Small intestine (tissue), 7 donors: Measurements from ENCODE around the gene SDHA. TPM values are rescaled to one million over a fixed set of nuclear protein-coding genes. Genes with fewer than 3 reads are reported as not detected.

Source experiments
- DNase-seq, 2 donors: peaks; one replicate each; pipeline versions ENCODE4 v3.0.0 to v3.0.0-alpha.2; 2013
- FAIRE-seq: peaks from 2 replicates; lab custom pipeline; 2012; peaks lifted over from hg19 to GRCh38; lab: Jason Lieb, UNC
- H3K27ac ChIP-seq, 3 donors: one replicate each; pipeline ENCODE4 v1.5.1; 2013; ENCODE audit warnings: low read length in 2 of 3, mild to moderate bottlenecking in 2 of 3, control low read depth in 1 of 3, inconsistent platforms in 1 of 3, low read depth in 1 of 3, moderate library complexity in 1 of 3
- H3K27me3 ChIP-seq, 3 donors: one replicate each; pipeline ENCODE4 v1.6.1; 2013; ENCODE audit warnings: low read length in 3 of 3, inconsistent platforms in 1 of 3; ENCODE audit not compliant: control insufficient read depth in 3 of 3, insufficient read depth in 3 of 3
- H3K36me3 ChIP-seq, 3 donors: one replicate each; pipeline ENCODE4 v1.6.1; 2013; ENCODE audit warnings: low read length in 3 of 3, inconsistent platforms in 1 of 3, low read depth in 1 of 3, mild to moderate bottlenecking in 1 of 3, moderate library complexity in 1 of 3; ENCODE audit not compliant: control insufficient read depth in 3 of 3, insufficient read depth in 2 of 3
- H3K4me1 ChIP-seq, 3 donors: one replicate each; pipeline ENCODE4 v1.6.1; 2013; ENCODE audit warnings: low read length in 2 of 3, inconsistent platforms in 1 of 3, low read depth in 1 of 3, mild to moderate bottlenecking in 1 of 3, moderate library complexity in 1 of 3; ENCODE audit not compliant: control insufficient read depth in 3 of 3, insufficient read depth in 2 of 3
- H3K4me3 ChIP-seq, 3 donors: one replicate each; pipeline ENCODE4 v1.5.1; 2013; ENCODE audit warnings: low read length in 3 of 3, control low read depth in 1 of 3, inconsistent platforms in 1 of 3, low read depth in 1 of 3, mild to moderate bottlenecking in 1 of 3, moderate library complexity in 1 of 3
- H3K9me3 ChIP-seq, 2 donors: one replicate each; pipeline ENCODE4 v1.6.1; 2013; ENCODE audit warnings: low read depth in 1 of 2, low read length in 1 of 2; ENCODE audit not compliant: control insufficient read depth in 2 of 2, insufficient read depth in 1 of 2
- WGBS, 3 donors: extraction: QIAGEN DNeasy Blood & Tissue Kit; methylation state at CpG; one replicate each; pipeline ENCODE4 v1.1.7; 2013; 5-methylcytosine and 5-hydroxymethylcytosine counted together
- polyA plus RNA-seq, 4 donors: library from polyadenylated mRNA; stranded (reverse) in 3 of 4; unstranded in 1 of 4; fragments of 200-250 nt in 3 of 4; fragments of 120-200 nt in 1 of 4; gene quantifications; one replicate each; pipeline versions ENCODE4 v1.2.1 to v1.2.3, GENCODE V29; 2013
- donor health status: healthy with polysubstance abuse.
- donor health status: control.
- donor health status: control.
- donor health status: Bipolar disorder and iron deficiency.
- donor health status: healthy.

Gene SDHA
- polyA plus RNA-seq, 4 donors, result 115 to 377 (median 268) TPM

- no peak for DNase-seq
- Histone ChIP-seq H3K27me3 (no peaks in the 10 kb centered on the region), H3K4me3 (no peak overlapping the region), H3K9me3 (no peaks in the 10 kb centered on the region), H3K27ac (no peak overlapping the region), H3K36me3 (peaks cover 2 to 25% (median 4%) of the 10 kb centered on the region in 3 donors), H3K4me1 (no peaks in the 10 kb centered on the region)
- WGBS, 3 donors, result 97% methylated on average over 21 of the region's 21 CpGs
- FAIRE-seq, result no peak
Observed at GRCh38 chr5:198516-199196, 19.5 kb upstream of the SDHA start.

GRCh38 chr5:199197-199949 is 18.7 kb upstream of the SDHA start:
- FAIRE-seq (no peak), DNase-seq (no peak)
- H3K4me3 ChIP-seq, result no peak overlapping the region
- no peaks in the 10 kb centered on the region for H3K27me3 ChIP-seq
- WGBS, 3 donors, result 91 to 94% (median 92%) methylated on average over 16 of the region's 16 CpGs
- H3K36me3 ChIP-seq, result peaks cover 4 to 31% (median 5%) of the 10 kb centered on the region in 3 donors
- H3K27ac ChIP-seq, result no peak overlapping the region
- H3K9me3 ChIP-seq, result no peaks in the 10 kb centered on the region
- H3K4me1 ChIP-seq, result no peaks in the 10 kb centered on the region

GRCh38 chr5:199950-200645 is 18.0 kb upstream of the SDHA start:
- 88 to 92% (median 91%) methylated on average over 23 of the region's 23 CpGs for WGBS, 3 donors
- H3K36me3 ChIP-seq, result peaks cover 4 to 34% (median 5%) of the 10 kb centered on the region in 3 donors
- no peak for FAIRE-seq
- H3K27me3 ChIP-seq, result no peaks in the 10 kb centered on the region
- H3K27ac ChIP-seq, result no peak overlapping the region
- DNase-seq, result no peak
- H3K4me3 ChIP-seq, result no peak overlapping the region
- H3K9me3 ChIP-seq, result no peaks in the 10 kb centered on the region
- H3K4me1 ChIP-seq, result no peaks in the 10 kb centered on the region

GRCh38 chr5:200985-201384 is 17.1 kb upstream of the SDHA start:
- no peak for DNase-seq
- Histone ChIP-seq H3K27ac (no peak overlapping the region), H3K36me3 (peaks cover 4 to 40% (median 5%) of the 10 kb centered on the region in 3 donors), H3K27me3 (no peaks in the 10 kb centered on the region), H3K4me3 (no peak overlapping the region), H3K4me1 (no peaks in the 10 kb centered on the region), H3K9me3 (no peaks in the 10 kb centered on the region)
- no peak for FAIRE-seq
- 59 to 72% (median 69%) methylated on average over 4 of the region's 4 CpGs for WGBS, 3 donors

- H3K27ac ChIP-seq, result no peak overlapping the region
- H3K4me1 ChIP-seq, result no peaks in the 10 kb centered on the region
- H3K36me3 ChIP-seq, result peaks cover 4 to 43% (median 5%) of the 10 kb centered on the region in 3 donors
- no peaks in the 10 kb centered on the region for H3K27me3 ChIP-seq
- 87 to 98% (median 94%) methylated on average over 8 of the region's 8 CpGs for WGBS, 3 donors
- FAIRE-seq (no peak), DNase-seq (no peak)
- no peak overlapping the region for H3K4me3 ChIP-seq
- no peaks in the 10 kb centered on the region for H3K9me3 ChIP-seq
Observed at GRCh38 chr5:201672-202071, 16.4 kb upstream of the SDHA start.

GRCh38 chr5:203246-203930 is 14.7 kb upstream of the SDHA start:
- Histone ChIP-seq H3K4me3 (no peak overlapping the region), H3K9me3 (no peaks in the 10 kb centered on the region), H3K27ac (no peak overlapping the region), H3K27me3 (no peaks in the 10 kb centered on the region), H3K4me1 (no peaks in the 10 kb centered on the region), H3K36me3 (peaks cover 4 to 47% (median 5%) of the 10 kb centered on the region in 3 donors)
- 94 to 96% (median 94%) methylated on average over 26 of the region's 26 CpGs for WGBS, 3 donors
- FAIRE-seq (no peak), DNase-seq (no peak)

GRCh38 chr5:204001-204400 is 14.1 kb upstream of the SDHA start:
- WGBS, 3 donors, result 79 to 89% (median 86%) methylated on average over 6 of the region's 6 CpGs
- H3K27ac ChIP-seq, result no peak overlapping the region
- no peak overlapping the region for H3K4me3 ChIP-seq
- H3K4me1 ChIP-seq, result no peaks in the 10 kb centered on the region
- DNase-seq (no peak), FAIRE-seq (no peak)
- H3K27me3 ChIP-seq, result no peaks in the 10 kb centered on the region
- peaks cover 4 to 43% (median 5%) of the 10 kb centered on the region in 3 donors for H3K36me3 ChIP-seq
- H3K9me3 ChIP-seq, result no peaks in the 10 kb centered on the region

- no peak for FAIRE-seq
- Histone ChIP-seq H3K27ac (no peak overlapping the region), H3K36me3 (peaks cover 4 to 41% (median 5%) of the 10 kb centered on the region in 3 donors)
Observed at GRCh38 chr5:204462-204861, 13.7 kb upstream of the SDHA start.

More at GRCh38 chr5:204462-204861, 13.7 kb upstream of the SDHA start:
- Histone ChIP-seq H3K27me3 (no peaks in the 10 kb centered on the region), H3K4me3 (no peak overlapping the region), H3K4me1 (no peaks in the 10 kb centered on the region), H3K9me3 (no peaks in the 10 kb centered on the region)
- no peak for DNase-seq
